Measurements from ENCODE around the gene RAVER1.

Gene RAVER1

GRCh38 chr19:10321874-10322835 is 11.2 kb downstream of the RAVER1 start:
- DNase-seq (ENCODE audit: low read depth) = no peak
- no peak overlapping the region for H3K4me3 ChIP-seq (ENCODE audit: low read depth, low read length)

GRCh38 chr19:10321417-10321797 is 11.9 kb downstream of the RAVER1 start:
- DNase-seq (ENCODE audit: low read depth) = peak; percentile 57
- no peak overlapping the region for H3K4me3 ChIP-seq (ENCODE audit: low read depth, low read length)
- TF ChIP-seq, protein P1, sequence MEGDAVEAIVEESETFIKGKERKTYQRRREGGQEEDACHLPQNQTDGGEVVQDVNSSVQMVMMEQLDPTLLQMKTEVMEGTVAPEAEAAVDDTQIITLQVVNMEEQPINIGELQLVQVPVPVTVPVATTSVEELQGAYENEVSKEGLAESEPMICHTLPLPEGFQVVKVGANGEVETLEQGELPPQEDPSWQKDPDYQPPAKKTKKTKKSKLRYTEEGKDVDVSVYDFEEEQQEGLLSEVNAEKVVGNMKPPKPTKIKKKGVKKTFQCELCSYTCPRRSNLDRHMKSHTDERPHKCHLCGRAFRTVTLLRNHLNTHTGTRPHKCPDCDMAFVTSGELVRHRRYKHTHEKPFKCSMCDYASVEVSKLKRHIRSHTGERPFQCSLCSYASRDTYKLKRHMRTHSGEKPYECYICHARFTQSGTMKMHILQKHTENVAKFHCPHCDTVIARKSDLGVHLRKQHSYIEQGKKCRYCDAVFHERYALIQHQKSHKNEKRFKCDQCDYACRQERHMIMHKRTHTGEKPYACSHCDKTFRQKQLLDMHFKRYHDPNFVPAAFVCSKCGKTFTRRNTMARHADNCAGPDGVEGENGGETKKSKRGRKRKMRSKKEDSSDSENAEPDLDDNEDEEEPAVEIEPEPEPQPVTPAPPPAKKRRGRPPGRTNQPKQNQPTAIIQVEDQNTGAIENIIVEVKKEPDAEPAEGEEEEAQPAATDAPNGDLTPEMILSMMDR (IDR thresholded peaks at IDR 0.05; ENCODE audit: low read depth, low read length) = no peak
- TF ChIP-seq POLR2A (IDR thresholded peaks at IDR 0.05; ENCODE audit: extremely low read depth, insufficient read length) = no peak
- no peak for TF ChIP-seq MYC (IDR thresholded peaks at IDR 0.05; ENCODE audit: low read depth, low read length)
- no peak for TF ChIP-seq MAX (IDR thresholded peaks at IDR 0.05; ENCODE audit: low read depth, low read length)

More at GRCh38 chr19:10321874-10322835, 11.2 kb downstream of the RAVER1 start:
- no peak for TF ChIP-seq POLR2A (IDR thresholded peaks at IDR 0.05; ENCODE audit: extremely low read depth, insufficient read length)
- TF ChIP-seq MYC (IDR thresholded peaks at IDR 0.05; ENCODE audit: low read depth, low read length) = no peak

DNA sequence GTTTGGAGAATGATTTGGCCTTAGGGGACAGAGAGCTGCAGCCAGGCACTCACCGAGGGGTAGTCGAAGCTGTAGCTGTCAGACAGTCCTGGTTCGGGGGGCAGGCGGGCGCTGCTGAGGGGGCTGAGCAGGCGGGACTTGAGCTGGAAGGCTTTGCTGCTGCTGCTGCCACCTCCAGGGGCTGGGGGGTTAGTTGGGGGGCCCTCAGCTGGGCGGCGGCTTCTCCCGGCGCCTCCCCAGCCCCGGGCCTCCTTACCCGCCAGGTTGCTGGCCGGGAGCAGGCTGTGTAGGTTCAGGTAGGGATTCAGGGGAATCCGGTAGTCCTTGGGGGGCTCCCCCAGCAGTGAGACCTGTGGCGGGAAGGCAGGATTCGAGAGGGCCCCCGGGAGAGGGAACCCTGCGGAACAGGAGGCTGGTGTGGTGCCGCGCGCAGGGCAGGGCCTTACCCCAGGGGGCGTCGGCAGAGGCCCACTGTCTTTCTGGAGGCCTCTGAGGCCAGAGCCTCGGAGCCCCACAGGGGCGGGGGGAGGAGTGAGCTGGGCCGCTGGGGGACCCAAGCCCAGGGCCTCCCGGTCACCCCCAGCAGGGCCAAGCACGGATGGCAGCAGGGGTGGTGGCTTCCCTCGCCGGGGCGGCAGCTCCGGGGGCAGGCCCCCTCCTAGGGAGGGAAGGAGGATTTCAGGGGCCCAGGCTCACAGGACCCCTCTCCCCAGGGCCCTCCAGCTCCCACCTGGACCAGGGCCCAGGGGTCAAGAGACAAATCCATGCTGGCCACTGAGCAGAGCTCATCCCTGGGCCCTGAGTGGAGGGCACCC is 12.5 kb downstream of the RAVER1 start:
- no peak for DNase-seq (ENCODE audit: low read depth)
- TF ChIP-seq, protein P1 (IDR thresholded peaks at IDR 0.05; ENCODE audit: low read depth, low read length) = no peak
- no peak for TF ChIP-seq POLR2A (IDR thresholded peaks at IDR 0.05; ENCODE audit: extremely low read depth, insufficient read length)
- TF ChIP-seq MAX (IDR thresholded peaks at IDR 0.05; ENCODE audit: low read depth, low read length) = no peak
- no peak overlapping the region for H3K4me3 ChIP-seq (ENCODE audit: low read depth, low read length)

- TF ChIP-seq POLR2A (IDR thresholded peaks at IDR 0.05; ENCODE audit: extremely low read depth, insufficient read length) (no peak), MYC (IDR thresholded peaks at IDR 0.05; ENCODE audit: low read depth, low read length) (no peak), MAX (IDR thresholded peaks at IDR 0.05; ENCODE audit: low read depth, low read length) (no peak)
- TF ChIP-seq, protein P1 (IDR thresholded peaks at IDR 0.05; ENCODE audit: low read depth, low read length) = no peak
- no peak for DNase-seq (ENCODE audit: low read depth)
These were observed 14.3 kb downstream of the RAVER1 start for GRCh38 chr19:10318807-10319682.

DNA sequence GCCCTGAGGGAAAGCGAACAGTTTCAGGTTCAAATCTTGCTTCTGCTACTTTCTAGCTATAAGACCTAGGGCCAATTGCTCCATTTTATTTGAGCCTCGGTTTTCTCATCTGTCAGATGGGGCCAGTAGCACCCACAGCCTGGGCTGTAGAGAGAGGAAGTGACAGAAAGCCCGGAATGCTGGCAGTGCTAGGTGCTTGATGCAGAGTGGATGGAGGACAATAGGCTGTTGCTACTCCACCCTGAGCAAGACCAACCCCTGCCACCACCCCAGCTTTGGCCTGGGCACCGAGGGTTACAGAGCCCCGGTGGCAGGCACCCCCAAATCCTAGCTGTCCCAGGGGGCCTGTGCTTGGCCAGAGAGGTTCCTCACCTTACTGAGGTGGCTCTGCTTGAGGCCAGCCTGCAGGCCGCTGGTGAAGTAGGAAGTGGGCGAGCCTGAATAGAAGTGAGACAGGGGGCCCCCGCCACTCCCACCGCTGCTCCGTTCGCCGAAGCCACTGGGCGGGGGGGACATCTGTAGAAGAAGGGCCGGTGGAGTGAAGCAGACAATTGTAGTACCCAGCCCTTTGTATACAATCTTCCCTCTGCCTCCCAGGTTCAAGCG is 15.4 kb downstream of the RAVER1 start:
- H3K4me3 ChIP-seq (ENCODE audit: low read depth, low read length) = no peak overlapping the region
- DNase-seq (ENCODE audit: low read depth) = no peak
- TF ChIP-seq POLR2A (IDR thresholded peaks at IDR 0.05; ENCODE audit: extremely low read depth, insufficient read length) (no peak), MAX (IDR thresholded peaks at IDR 0.05; ENCODE audit: low read depth, low read length) (no peak), MYC (IDR thresholded peaks at IDR 0.05; ENCODE audit: low read depth, low read length) (no peak)
- TF ChIP-seq, protein P1 (IDR thresholded peaks at IDR 0.05; ENCODE audit: low read depth, low read length) = no peak

More at GRCh38 chr19:10318807-10319682, 14.3 kb downstream of the RAVER1 start:
- no peak overlapping the region for H3K4me3 ChIP-seq (ENCODE audit: low read depth, low read length)

Measured in NB4 (cell line).